Naive thymus-derived CD4-positive, alpha-beta T cell (primary cell): Measurements from ENCODE around the gene GPR27. TPM values are rescaled to one million over a fixed set of nuclear protein-coding genes. Genes with fewer than 3 reads are reported as not detected.

Experiments
- ATAC-seq: fragments of 150-1000 bp; cut with Tn5 transposase; 2 replicates; pipeline ENCODE4 v1.10.0; 2021; ENCODE audit warnings: mild to moderate bottlenecking, moderate library complexity
- CTCF ChIA-PET: fragments of 350-600 bp; sonication (Branson Sonifier 250); formaldehyde crosslinking; loops from one replicate; lab custom pipeline; 2021; ENCODE audit warnings: antibody characterized with exemption; lab: Charles Lee
- POLR2A ChIA-PET: fragments of 350-600 bp; sonication (Branson Sonifier 250); formaldehyde crosslinking; loops from one replicate; lab custom pipeline; 2021; ENCODE audit warnings: antibody characterized with exemption, inconsistent platforms; lab: Charles Lee
- DNase-seq, 9 donors: peaks; one replicate each; pipeline versions ENCODE4 v3.0.0 to v3.0.0-alpha.2; 2020 to 2022; ENCODE audit warnings: mixed read lengths in 1 of 9
- H3K27ac ChIP-seq: one replicate; pipeline ENCODE4 v1.7.0; 2013; ENCODE audit warnings: mild to moderate bottlenecking, low read depth, low read length, moderate library complexity
- H3K27me3 ChIP-seq, 2 donors: one replicate each; pipeline ENCODE4 v1.7.0; 2013; ENCODE audit warnings: low read length in 2 of 2, mild to moderate bottlenecking in 2 of 2, moderate library complexity in 2 of 2; ENCODE audit not compliant: control insufficient read depth in 2 of 2, insufficient read depth in 2 of 2
- H3K36me3 ChIP-seq, 3 experiments: 1 replicate in 2 of 3; 2 replicates in 1 of 3; pipeline ENCODE4 v1.7.0; 2013; ENCODE audit warnings: low read length in 3 of 3, mild to moderate bottlenecking in 3 of 3, moderate library complexity in 1 of 3; ENCODE audit not compliant: insufficient read depth in 3 of 3, control insufficient read depth in 2 of 3
- H3K4me1 ChIP-seq, 2 donors: one replicate each; pipeline ENCODE4 v1.7.0; 2013; ENCODE audit warnings: low read length in 2 of 2, mild to moderate bottlenecking in 2 of 2, moderate library complexity in 1 of 2; ENCODE audit not compliant: control insufficient read depth in 2 of 2, insufficient read depth in 2 of 2
- H3K4me3 ChIP-seq: 2 replicates; pipeline ENCODE4 v1.7.0; 2013; ENCODE audit warnings: mild to moderate bottlenecking, low read length
- H3K9me3 ChIP-seq, 3 experiments: 1 replicate in 2 of 3; 2 replicates in 1 of 3; pipeline ENCODE4 v1.7.0; 2013; ENCODE audit warnings: low read length in 3 of 3; ENCODE audit not compliant: control insufficient read depth in 2 of 3
- H3K27ac Mint-ChIP-seq, 9 donors: one replicate each; pipeline ENCODE4 v1.8.0; 2020 to 2022; ENCODE audit warnings: mixed read lengths in 9 of 9, mild to moderate bottlenecking in 8 of 9, moderate library complexity in 5 of 9, inconsistent platforms in 2 of 9
- H3K27me3 Mint-ChIP-seq, 5 donors: one replicate each; pipeline ENCODE4 v1.8.0; 2021 to 2022; ENCODE audit warnings: mixed read lengths in 5 of 5, mild to moderate bottlenecking in 1 of 5
- H3K36me3 Mint-ChIP-seq, 5 donors: one replicate each; pipeline ENCODE4 v1.8.0; 2020 to 2022; ENCODE audit warnings: mixed read lengths in 5 of 5, mild to moderate bottlenecking in 3 of 5, inconsistent platforms in 1 of 5
- H3K4me1 Mint-ChIP-seq, 7 donors: one replicate each; pipeline ENCODE4 v1.8.0; 2020 to 2022; ENCODE audit warnings: mixed read lengths in 7 of 7, mild to moderate bottlenecking in 3 of 7, inconsistent platforms in 1 of 7
- H3K4me3 Mint-ChIP-seq, 10 donors: one replicate each; pipeline ENCODE4 v1.8.0; 2020 to 2022; ENCODE audit warnings: mild to moderate bottlenecking in 10 of 10, mixed read lengths in 10 of 10, moderate library complexity in 6 of 10, inconsistent platforms in 2 of 10
- H3K9me3 Mint-ChIP-seq, 11 donors: one replicate each; pipeline ENCODE4 v1.8.0; 2020 to 2022; ENCODE audit warnings: mixed read lengths in 11 of 11, mild to moderate bottlenecking in 4 of 11, inconsistent platforms in 1 of 11, moderate library complexity in 1 of 11
- intact Hi-C, 2 donors: fragments of 100-400 bp; cut with micrococcal nuclease; formaldehyde crosslinking; loops; one replicate each; pipeline ENCODE4 v1.15.1; 2023
- polyA plus RNA-seq, 2 donors: library from polyadenylated mRNA; unstranded; fragments of 300-500 nt; fragmentation: Illumina TruSeq; gene quantifications; one replicate each; pipeline ENCODE4 v1.2.3, GENCODE V29; 2021
- total RNA-seq, 6 experiments: library from RNA in 5 of 6; stranded (reverse) in 5 of 6; gene quantifications; 1 replicate in 5 of 6; 2 replicates in 1 of 6; pipeline ENCODE4 v1.2.3 and lab custom pipeline; 2021 to 2026

GPR27 gene
- total and polyA plus RNA-seq, 7 experiments from 2014 or later: 0.24 to 4.7 (median 0.60) TPM; not detected in 4

GRCh38 chr3:71754610-71755253, 1.1 kb downstream of the GPR27 start:
- ATAC-seq: no peak

GRCh38 chr3:71758091-71758490, 4.4 kb downstream of the GPR27 start:
- intact Hi-C loops: no loop called here
- no peak overlapping the region for H3K27ac ChIP-seq
- H3K27me3 ChIP-seq: peaks cover 0 to under 1% of the 10 kb centered on the region in 2 donors
- no peaks in the 10 kb centered on the region for H3K9me3 ChIP-seq
- ChIA-PET CTCF (no interaction called here), POLR2A (no interaction called here)
- no peak overlapping the region for H3K4me3 ChIP-seq
- peaks cover 0 to under 1% of the 10 kb centered on the region in 2 donors for H3K4me1 ChIP-seq
- no peaks in the 10 kb centered on the region for H3K9me3 Mint-ChIP-seq
- no peak for DNase-seq
- no peaks in the 10 kb centered on the region for H3K36me3 Mint-ChIP-seq
- H3K27ac Mint-ChIP-seq: no peak overlapping the region
- peaks cover 0 to 8% (median 6%) of the 10 kb centered on the region in 7 donors for H3K4me1 Mint-ChIP-seq
- no peak for ATAC-seq
- H3K4me3 Mint-ChIP-seq: no peak overlapping the region
- H3K27me3 Mint-ChIP-seq: peaks cover 11 to 68% (median 33%) of the 10 kb centered on the region in 5 donors
- no peaks in the 10 kb centered on the region for H3K36me3 ChIP-seq

More at GRCh38 chr3:71754610-71755253, 1.1 kb downstream of the GPR27 start:
- Mint-ChIP-seq H3K9me3 (no peaks in the 10 kb centered on the region), H3K4me1 (peaks cover 0 to 15% (median 13%) of the 10 kb centered on the region in 7 donors), H3K27me3 (peaks cover 33 to 73% (median 45%) of the 10 kb centered on the region in 5 donors), H3K27ac (peak overlapping the region in 1 of 9 donors; percentile 18), H3K36me3 (peaks cover 0 to 8% (median 0%) of the 10 kb centered on the region in 5 donors), H3K4me3 (peak overlapping the region; percentile 53 to 90 (median 76))
- intact Hi-C loops: loop anchor here in 1 of 2 donors (5.0 kb wide), 1 partner anchor 33 kb away; the partner anchor contains the start of gene PROK2
- H3K27me3 ChIP-seq: peaks cover 0 to 6% of the 10 kb centered on the region in 2 donors
- POLR2A ChIA-PET: no interaction called here
- peaks cover 0 to 5% of the 10 kb centered on the region in 2 donors for H3K4me1 ChIP-seq
- CTCF ChIA-PET: no interaction called here
- H3K9me3 ChIP-seq: no peaks in the 10 kb centered on the region
- no peak overlapping the region for H3K27ac ChIP-seq
- no peak overlapping the region for H3K4me3 ChIP-seq
- no peaks in the 10 kb centered on the region for H3K36me3 ChIP-seq
- no peak for DNase-seq

GRCh38 chr3:71759401-71759800, 5.7 kb downstream of the GPR27 start:
- H3K27me3 Mint-ChIP-seq: peaks cover 11 to 74% (median 32%) of the 10 kb centered on the region in 5 donors
- no peaks in the 10 kb centered on the region for H3K9me3 ChIP-seq
- peaks cover 0 to 4% (median 0%) of the 10 kb centered on the region in 5 donors for H3K36me3 Mint-ChIP-seq
- H3K36me3 ChIP-seq: no peaks in the 10 kb centered on the region
- no peaks in the 10 kb centered on the region for H3K9me3 Mint-ChIP-seq
- H3K4me3 ChIP-seq: no peak overlapping the region
- ATAC-seq (peak; percentile 75), DNase-seq (no peak)
- H3K27ac ChIP-seq: no peak overlapping the region
- intact Hi-C loops: no loop called here
- H3K4me1 Mint-ChIP-seq: peaks cover 0 to 8% (median 6%) of the 10 kb centered on the region in 7 donors
- no peaks in the 10 kb centered on the region for H3K4me1 ChIP-seq
- CTCF ChIA-PET: interaction anchor here (0.7 kb wide), 1 partner anchor 1003 kb away, joined by 3 read pairs; no protein-coding TSS in a partner anchor
- no peaks in the 10 kb centered on the region for H3K27me3 ChIP-seq
- peak overlapping the region in 1 of 10 donors; percentile 39 for H3K4me3 Mint-ChIP-seq
- H3K27ac Mint-ChIP-seq: no peak overlapping the region
- POLR2A ChIA-PET: no interaction called here

GRCh38 chr3:71760140-71760539, 6.5 kb downstream of the GPR27 start:
- DNase-seq: no peak
- intact Hi-C loops: no loop called here
- H3K4me3 Mint-ChIP-seq: no peak overlapping the region
- Histone ChIP-seq H3K4me1 (no peaks in the 10 kb centered on the region), H3K4me3 (no peak overlapping the region), H3K9me3 (no peaks in the 10 kb centered on the region), H3K36me3 (no peaks in the 10 kb centered on the region), H3K27ac (no peak overlapping the region), H3K27me3 (no peaks in the 10 kb centered on the region)
- H3K27ac Mint-ChIP-seq: no peak overlapping the region
- peaks cover 8 to 70% (median 29%) of the 10 kb centered on the region in 5 donors for H3K27me3 Mint-ChIP-seq
- peaks cover 0 to 6% (median 4%) of the 10 kb centered on the region in 7 donors for H3K4me1 Mint-ChIP-seq
- peaks cover 0 to 4% (median 0%) of the 10 kb centered on the region in 5 donors for H3K36me3 Mint-ChIP-seq
- ATAC-seq: no peak
- CTCF ChIA-PET: no interaction called here
- POLR2A ChIA-PET: no interaction called here
- H3K9me3 Mint-ChIP-seq: no peaks in the 10 kb centered on the region

GRCh38 chr3:71763426-71763825, 9.8 kb downstream of the GPR27 start:
- Mint-ChIP-seq H3K4me1 (no peaks in the 10 kb centered on the region), H3K9me3 (no peaks in the 10 kb centered on the region), H3K36me3 (peaks cover 0 to 4% (median 0%) of the 10 kb centered on the region in 5 donors), H3K4me3 (no peak overlapping the region), H3K27me3 (peaks cover 0 to 46% (median 11%) of the 10 kb centered on the region in 5 donors), H3K27ac (no peak overlapping the region)
- Histone ChIP-seq H3K9me3 (no peaks in the 10 kb centered on the region), H3K4me3 (no peak overlapping the region), H3K27me3 (no peaks in the 10 kb centered on the region), H3K36me3 (no peaks in the 10 kb centered on the region), H3K4me1 (no peaks in the 10 kb centered on the region), H3K27ac (no peak overlapping the region)
- CTCF ChIA-PET: interaction anchor here (1.3 kb wide), 1 partner anchor 33 kb away, joined by 4 read pairs; no protein-coding TSS in a partner anchor
- no peak for DNase-seq
- ATAC-seq: no peak
- intact Hi-C loops: no loop called here
- POLR2A ChIA-PET: no interaction called here

- no peaks in the 10 kb centered on the region for H3K36me3 ChIP-seq
These were observed 17.5 kb downstream of the GPR27 start for GRCh38 chr3:71771126-71771525.

More at GRCh38 chr3:71771126-71771525, 17.5 kb downstream of the GPR27 start:
- peaks cover 0 to 1% (median 0%) of the 10 kb centered on the region in 7 donors for H3K4me1 Mint-ChIP-seq
- ATAC-seq (no peak), DNase-seq (no peak)
- no peak overlapping the region for H3K27ac Mint-ChIP-seq
- H3K4me1 ChIP-seq: no peaks in the 10 kb centered on the region
- CTCF ChIA-PET: no interaction called here
- no peaks in the 10 kb centered on the region for H3K36me3 Mint-ChIP-seq
- H3K4me3 Mint-ChIP-seq: no peak overlapping the region
- no peaks in the 10 kb centered on the region for H3K27me3 ChIP-seq
- no peaks in the 10 kb centered on the region for H3K9me3 ChIP-seq
- no peak overlapping the region for H3K4me3 ChIP-seq
- POLR2A ChIA-PET: no interaction called here
- no peaks in the 10 kb centered on the region for H3K9me3 Mint-ChIP-seq
- no peak overlapping the region for H3K27ac ChIP-seq
- intact Hi-C loops: no loop called here
- peaks cover 0 to 30% (median 4%) of the 10 kb centered on the region in 5 donors for H3K27me3 Mint-ChIP-seq
